DMS153 (cell line): ENCODE measurements around the gene EPM2AIP1.
"Not testable (repeated sequence)": the region's sequence is repeated elsewhere in the genome, so short reads cannot be mapped to it uniquely, and the experiment has no call there.

Experiments used
- DNase-seq: peaks from one replicate; lab custom pipeline; 2025; lab: John Stamatoyannopoulos, UW

EPM2AIP1 gene

DNA sequence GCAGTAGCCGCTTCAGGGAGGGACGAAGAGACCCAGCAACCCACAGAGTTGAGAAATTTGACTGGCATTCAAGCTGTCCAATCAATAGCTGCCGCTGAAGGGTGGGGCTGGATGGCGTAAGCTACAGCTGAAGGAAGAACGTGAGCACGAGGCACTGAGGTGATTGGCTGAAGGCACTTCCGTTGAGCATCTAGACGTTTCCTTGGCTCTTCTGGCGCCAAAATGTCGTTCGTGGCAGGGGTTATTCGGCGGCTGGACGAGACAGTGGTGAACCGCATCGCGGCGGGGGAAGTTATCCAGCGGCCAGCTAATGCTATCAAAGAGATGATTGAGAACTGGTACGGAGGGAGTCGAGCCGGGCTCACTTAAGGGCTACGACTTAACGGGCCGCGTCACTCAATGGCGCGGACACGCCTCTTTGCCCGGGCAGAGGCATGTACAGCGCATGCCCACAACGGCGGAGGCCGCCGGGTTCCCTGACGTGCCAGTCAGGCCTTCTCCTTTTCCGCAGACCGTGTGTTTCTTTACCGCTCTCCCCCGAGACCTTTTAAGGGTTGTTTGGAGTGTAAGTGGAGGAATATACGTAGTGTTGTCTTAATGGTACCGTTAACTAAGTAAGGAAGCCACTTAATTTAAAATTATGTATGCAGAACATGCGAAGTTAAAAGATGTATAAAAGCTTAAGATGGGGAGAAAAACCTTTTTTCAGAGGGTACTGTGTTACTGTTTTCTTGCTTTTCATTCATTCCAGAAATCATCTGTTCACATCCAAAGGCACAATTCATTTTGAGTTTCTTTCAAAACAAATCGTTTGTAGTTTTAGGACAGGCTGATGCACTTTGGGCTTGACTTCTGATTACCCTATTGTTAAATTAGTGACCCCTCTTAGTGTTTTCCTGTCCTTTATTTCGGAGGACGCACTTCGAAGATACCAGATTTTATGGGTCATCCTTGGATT, 674 bp upstream of the EPM2AIP1 start, which contains the start of gene MLH1:
TSS of gene MLH1 (plus strand) at position 193 of the 958 bp plus-strand sequence. CDS start at position 223, 30 bp downstream.
- no peak for DNase-seq

DNA sequence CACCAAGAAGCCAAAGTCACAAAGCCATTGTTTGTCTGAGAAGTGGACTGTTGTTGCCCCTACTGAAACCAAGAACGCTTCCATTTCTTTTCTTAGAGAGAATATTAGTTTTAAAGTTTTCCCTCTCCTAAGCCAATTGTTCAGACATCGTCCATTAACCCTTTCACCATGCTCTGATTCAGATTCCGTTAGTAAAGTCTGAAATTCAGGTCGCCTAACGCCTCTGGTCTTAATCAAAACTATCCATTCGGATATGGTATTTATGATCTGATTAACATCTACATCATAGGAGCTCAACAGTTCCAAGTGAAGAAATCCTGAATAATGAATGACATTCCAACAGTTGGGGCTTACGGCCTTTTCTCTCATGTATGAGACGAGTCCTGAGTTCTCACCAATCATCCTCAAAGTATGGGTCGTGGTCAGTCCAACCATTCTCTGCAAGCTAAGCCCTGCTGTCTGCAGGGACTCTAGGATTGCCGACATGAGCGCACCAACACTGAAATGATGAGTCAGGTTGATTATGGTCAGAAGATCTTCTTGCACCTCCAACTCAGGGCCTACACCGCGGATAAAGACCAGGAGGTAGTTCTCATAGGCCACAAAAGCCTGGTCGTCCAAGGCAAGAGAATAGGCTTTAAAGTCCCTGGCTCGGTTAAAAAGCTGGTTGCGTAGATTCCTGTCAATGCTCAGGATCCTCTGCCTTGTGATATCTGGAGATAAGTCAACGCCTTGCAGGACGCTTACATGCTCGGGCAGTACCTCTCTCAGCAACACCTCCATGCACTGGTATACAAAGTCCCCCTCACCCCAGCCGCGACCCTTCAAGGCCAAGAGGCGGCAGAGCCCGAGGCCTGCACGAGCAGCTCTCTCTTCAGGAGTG, 767 bp downstream of the EPM2AIP1 start:
- no peak for DNase-seq

DNA sequence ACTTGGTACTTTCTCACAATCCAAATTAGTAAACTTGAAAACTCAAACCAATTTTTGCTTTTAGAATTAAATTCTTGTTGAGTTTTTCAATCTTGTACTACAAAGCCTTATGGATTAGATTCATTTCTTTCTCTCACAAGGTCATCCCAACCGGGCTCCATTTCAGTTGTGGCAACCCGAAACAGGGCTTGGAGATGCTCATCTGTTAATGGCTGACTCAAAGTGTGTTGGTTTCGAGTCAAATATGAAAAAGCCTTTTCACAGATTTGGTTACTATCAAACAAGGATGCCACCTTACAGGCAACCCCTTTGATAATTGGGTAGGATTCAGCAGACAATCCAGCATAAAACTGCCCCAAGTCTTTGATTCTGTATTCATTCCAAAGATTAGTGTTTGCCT, 1.8 kb downstream of the EPM2AIP1 start:
- DNase-seq = no peak

DNA sequence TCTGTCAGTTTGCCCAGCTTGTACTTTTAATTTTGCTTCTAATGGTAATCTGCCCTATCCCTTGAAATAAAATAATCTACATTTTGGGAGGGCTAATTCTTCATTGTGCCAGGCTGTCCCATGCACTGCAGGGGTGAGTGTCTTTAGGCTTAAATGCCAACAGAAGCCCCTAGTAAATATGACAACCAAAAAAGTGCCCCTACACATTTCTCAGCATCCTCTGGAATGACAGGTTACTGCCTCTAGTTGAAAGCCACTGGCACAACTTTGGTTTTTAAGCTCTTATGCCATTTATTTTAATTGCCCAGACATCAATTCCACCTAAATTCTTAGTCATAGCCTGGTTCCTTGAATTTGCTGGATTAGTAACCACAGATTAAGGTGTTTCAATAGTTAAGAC, 3.4 kb downstream of the EPM2AIP1 start:
- no peak for DNase-seq

DNA sequence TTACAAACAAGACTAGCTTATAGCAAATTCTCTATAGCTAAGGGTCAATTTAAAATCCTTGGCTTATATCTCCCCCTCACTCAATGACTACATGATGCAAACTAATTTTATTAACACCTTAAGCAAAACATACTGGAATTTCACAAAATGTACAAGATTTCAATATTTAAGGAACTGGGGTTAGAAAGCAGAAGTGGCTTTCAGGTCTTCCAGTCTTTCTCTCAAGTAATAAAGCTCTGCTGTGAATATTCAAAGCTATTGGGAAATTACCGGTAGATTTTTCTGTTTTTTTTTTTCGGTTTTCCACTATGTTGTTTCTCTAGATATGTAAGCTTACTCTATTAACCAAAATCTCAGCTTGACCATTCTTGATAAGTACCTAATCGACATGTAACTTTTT, 3.9 kb downstream of the EPM2AIP1 start:
- no peak for DNase-seq

DNA sequence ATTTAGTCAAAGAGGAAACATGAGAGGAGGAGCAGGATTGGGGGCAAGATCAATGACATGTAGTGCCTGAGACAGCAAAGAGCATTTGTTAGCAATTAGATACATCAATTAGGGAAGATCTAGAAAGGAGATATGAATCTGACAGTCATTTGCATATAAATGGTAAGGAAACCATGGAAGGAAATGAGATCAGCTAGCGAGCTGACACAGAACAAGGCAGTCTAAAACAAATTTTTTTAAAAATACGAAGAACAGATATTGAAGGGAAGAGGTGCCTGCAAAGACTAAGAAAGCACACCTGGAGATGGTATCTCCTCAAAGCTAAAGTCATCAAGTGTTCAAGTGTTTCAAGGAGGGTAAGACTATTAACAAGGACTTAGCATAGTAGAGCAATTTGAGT, 4.6 kb downstream of the EPM2AIP1 start:
- no peak for DNase-seq

DNA sequence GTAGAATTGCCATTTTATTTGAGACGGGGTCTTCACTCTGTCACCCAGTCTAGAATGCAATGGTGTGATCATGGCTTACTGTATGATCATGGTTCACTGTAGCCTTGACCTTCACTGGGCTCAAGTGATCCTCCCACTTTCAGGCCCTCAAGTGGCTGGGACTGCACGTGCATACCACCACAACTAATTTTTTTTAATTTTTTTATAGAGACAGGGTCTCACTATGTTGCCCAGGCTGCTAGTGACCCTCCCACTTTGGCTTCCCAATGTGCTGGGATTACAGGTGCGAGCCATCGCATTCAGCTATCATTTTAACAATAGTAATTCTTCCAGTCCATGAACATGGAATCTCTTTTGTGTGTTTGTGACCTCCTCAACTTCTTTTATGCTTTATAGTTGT, 11.9 kb downstream of the EPM2AIP1 start:
- no peak for DNase-seq

DNA sequence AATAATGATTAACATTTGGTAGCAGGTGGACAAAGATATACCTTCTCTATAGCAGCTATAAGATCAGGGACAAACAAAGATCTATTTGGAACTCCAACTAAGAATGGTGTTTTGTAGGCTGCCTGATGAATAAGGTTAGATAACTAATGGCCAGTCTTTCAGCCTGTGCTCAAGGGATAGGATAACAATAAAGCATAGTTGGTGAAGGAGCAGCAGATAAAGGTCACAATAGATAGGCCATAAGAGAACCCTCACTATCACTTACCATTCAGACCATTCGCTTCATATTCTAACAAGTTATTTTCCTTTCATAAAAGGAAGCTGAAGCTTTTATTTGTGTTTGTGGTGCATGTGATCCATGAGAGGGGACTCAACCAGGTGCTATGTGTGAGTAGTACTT, 19.8 kb downstream of the EPM2AIP1 start:
- no peak for DNase-seq

DNA sequence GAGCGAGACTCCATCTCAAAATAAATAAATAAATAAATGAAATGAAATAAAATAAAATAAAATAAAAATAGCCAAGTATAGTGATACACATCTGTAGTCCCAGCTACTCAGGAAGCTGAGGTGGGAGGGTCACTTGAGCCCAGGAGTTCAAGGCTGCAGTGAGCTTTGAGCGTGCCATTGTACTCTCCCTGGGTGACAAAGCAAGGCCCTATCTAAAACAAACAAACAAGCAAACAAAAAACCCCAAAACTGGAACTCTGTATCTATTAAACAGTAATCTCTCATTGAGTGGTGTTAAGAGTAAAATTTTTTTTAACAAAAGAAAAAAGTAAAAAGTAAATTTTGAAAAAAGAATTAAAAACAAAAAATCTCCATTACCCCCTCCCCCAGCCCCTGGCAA, 20.8 kb downstream of the EPM2AIP1 start:
- no peak for DNase-seq

DNA sequence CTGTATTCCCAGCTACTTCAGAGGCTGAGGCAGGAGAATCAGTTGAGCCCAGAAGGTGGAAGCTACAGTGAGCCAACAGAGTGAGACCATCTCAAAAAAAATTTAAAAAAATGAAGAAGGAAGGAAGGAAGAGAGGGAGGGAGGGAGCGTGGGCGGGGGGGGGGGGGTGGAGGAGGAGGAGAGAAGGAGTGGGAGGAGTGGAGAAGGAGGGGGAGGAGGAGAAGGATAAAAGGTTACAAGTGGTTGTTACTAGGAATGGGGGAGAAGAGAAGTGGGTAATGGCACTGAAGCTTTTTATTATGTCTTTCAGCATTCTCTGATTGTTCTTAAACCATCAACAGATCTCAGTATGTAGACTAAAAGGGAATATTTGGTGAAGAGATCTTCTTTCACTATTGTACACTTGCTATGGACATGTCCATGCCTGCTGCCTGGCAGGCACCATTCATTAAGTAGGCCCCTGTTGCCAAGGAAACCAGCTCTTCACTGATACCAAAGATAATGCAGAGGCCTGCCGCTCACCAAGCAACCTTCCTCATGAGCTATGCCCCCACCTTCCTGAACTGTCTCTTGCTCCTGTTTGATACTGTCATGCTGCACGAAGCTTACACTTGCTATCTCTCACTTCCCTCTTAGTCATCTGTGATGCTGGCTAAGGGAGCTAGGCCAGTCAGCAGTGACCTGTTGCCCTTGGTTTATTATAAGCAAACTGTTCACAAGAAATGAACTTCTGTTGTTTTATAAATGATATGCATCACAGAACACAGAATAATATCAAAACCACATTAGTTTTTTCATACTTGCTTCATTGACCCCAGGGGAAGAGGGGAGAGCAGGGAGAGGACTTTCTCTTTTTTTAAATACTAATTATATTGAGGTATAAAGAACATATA, 23.1 kb downstream of the EPM2AIP1 start:
- peak; percentile 95 for DNase-seq

DNA sequence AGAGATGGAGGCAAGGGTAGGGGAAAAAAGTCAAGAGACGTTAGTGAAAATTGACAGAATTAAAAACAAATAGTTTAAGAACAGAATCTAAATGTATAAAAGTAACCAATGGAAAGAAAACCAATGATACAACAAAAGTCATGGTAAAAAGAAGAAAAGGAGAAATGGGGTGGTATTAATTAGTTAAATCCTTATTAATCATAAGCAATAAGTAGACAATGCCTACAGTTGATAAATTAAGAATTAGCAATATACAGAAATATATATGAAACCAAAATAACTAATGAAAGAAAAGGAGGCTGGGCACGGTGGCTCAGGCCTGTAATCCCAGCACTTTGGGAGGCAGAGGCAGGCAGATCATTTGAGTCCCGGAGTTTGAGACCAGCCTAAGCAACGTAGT, 23.8 kb downstream of the EPM2AIP1 start:
- no peak for DNase-seq

DNA sequence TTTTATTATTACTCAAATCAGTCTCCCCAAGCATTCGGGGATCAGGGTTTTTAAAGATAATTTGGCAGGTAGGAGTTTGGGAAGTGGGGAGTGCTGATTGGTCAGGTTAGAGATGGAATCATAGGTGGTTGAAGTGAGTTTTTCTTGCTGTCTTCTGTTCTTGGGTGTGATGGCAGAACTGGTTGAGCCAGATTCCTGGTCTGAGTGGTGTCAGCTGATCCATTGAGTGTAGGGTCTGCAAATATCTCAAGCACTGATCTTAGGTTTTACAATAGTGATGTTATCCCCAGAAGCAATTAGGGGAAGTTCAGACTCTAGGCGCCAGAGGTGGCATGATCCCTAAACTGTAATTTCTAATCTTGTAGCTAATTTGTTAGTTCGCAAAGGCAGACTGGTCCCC, 27.5 kb downstream of the EPM2AIP1 start:
- peak; percentile 51 for DNase-seq

DNA sequence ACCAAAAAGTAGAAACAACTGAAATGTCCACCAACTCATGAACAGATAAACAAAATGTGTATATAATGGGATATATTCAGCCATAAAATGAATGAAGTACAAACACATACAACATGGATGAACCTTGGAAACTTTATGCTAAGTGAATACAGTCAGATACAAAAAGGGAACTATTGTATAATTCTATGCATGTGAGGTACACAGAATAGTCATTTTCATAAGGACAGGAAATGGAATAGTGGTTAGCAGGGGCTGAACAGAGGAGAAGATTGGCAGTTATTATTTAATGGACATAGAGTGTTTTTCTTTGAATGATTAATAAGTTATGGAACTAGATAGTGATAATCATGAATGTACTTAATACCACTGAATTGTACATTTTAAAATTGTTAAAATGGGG, 28.1 kb downstream of the EPM2AIP1 start:
- no peak for DNase-seq

DNA sequence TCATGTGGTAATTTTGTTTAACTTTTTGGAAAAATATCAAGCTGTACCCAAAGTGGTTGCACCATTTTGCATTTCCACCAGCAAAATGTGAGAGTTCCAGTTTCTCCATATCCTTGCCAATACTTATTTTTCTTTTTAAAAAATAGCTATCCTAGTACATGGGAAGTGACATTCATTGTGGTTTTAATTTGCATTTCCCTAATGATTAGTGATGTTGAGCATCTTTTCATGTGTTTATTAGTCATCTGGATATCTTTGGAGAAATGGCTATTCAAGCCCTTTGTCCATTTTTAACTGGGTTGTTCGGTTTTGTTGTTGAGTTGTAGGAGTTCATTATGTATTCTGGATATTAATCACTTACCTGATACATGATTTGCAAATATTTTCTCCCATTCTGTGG, 28.6 kb downstream of the EPM2AIP1 start:
- no peak for DNase-seq

DNA sequence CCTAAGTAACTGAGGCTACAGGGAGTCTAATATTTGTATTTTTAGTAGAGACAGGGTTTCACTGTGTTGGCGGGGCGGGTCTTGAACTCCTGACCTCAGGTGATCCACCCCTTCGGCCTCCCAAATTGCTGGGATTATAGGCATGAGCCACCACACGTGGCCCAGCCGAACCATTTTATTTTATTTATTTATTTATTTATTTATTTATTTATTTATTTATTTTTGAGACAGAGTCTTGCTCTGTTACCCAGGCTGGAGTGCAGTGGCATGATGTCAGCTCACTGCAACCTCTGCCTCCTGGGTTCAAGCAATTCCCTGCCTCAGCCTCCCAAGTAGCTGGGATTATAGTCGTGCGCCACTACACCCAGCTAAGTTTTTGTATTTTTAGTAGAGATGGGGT, 29.9 kb downstream of the EPM2AIP1 start:
- DNase-seq = not testable (repeated sequence)

DNA sequence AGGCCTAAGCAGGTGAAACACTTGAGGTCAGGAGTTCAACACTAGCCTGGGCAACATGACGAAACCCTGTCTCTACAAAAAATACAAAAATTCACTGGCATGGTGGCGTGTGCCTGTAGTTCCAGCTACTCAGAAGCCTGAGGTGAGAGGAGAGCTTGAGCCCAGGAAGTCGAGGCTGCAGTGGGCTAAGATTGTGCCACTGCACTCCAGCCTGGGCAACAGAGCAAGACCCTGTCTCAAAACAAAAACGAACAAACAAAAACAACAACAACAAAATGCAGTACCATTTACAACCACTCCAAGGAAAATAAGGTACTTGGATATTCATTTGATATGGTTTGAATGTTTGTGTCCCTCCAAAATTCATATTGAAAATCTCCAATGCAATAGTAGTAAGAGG, 32.4 kb downstream of the EPM2AIP1 start:
- DNase-seq = no peak

DNA sequence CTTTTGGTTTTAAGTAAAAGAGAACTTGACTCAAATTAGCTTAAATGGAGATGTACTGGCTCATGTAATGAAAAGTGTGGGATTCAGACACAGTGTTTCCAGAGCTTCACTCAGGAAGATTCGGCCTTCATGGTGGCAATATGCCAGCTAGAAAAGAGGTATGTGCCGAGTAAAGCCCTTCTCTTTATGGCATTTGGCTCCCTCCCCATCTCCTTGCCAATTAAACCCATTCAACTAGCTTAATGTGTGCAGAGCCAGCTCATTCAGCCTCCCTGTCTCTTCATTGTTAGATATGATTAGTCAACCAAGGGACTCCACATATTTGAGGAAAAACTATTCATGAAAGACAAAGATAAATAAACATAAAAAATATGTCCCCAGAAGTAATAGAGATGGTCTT, 33.1 kb downstream of the EPM2AIP1 start:
- peak; percentile 82 for DNase-seq

DNA sequence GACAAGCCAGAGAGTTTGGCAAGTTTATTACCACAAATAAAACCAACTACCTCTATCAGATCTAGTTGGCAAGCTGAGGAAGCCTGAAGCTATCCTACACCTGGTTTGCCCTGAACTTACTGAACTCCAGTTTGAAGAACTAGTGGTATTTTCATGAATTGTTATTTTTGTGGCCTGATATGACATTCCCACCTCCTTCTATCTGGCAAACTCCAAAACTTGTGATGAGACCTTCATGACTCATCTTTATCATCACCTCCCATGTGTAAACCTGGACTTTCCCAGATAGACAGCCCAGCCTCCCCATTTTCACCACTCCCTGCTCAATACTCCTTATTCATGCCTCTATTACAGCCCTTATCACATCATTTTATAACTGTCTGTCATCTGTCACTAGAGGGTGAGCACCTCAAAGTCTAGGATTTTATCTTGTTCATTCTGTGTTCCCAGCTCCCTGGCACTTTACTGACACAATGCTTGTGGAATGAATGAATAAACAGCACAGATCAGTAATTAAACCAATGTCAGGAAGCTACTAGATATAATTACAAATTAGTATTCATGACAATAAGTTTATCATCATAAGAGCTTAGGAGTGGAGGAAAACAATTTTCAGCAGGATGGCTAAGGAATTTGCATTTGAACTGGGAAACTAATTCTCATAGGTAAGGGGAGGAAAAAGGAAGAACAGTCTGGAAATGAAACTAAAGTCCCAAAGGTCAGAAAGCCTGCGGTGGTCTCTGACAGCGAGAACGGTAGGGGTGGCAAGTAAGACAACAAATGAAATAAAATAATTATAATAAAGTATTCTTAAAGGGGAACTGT, 34.9 kb downstream of the EPM2AIP1 start:
- no peak for DNase-seq

DNA sequence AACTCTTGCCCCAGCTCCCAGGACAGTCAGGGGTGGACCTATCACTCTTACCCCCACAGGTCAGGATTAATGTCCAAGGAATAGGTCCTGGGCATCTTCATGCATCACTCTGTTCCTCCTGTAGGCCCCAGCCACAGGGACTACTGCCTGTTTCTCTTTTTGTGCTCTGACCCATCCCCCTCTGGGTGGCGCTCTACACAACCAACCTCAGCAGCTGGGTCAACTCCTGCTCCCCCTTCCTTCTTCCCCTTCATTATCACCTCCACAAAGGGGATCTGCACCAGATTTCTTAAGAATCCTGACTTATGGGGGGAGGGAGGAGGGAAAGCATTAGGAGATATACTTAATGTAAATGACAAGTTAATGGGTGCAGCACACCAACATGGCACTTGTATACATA, 35.9 kb downstream of the EPM2AIP1 start:
- DNase-seq = no peak

DNA sequence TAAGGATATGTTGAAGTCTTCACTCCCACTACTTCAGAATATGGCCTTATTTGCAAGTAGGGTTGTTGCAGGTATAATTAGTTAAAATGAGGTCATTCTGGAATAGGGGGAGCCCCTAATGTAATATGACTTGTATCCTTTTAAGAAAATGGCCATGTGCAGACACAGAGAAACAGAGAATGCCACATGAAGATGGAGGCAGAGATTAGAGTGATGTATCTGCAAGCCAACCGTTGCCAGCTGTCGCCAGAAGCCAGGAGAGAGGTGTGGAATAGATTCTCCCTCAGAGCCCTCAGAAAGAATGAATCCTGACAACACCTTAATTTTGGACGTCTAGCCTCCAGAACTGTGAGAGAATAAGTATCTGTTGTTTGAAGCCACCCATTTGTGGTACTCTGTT, 36.8 kb downstream of the EPM2AIP1 start:
- no peak for DNase-seq
